Measurements from ENCODE around the gene EVA1C.
"Not testable (repeated sequence)": the region's sequence is repeated elsewhere in the genome, so short reads cannot be mapped to it uniquely, and the experiment has no call there.

EVA1C gene

DNA sequence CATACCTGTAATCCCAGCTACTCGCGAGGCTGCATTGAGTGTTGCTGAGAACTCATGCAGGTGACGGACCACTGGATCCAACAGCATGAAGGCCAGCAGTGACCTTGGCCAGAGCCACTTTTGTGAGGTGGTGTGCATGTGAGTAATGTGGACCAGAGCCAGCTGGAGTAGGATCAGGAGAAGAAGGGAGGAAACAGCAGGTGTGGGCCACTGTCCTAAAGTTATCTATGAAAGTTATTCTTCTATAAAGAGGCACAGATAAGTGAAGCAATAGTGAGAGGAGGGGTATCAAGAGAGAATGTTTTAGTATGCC lies 125.0 kb downstream of the EVA1C start:
- H3K9me3 ChIP-seq (ENCODE audit: insufficient read depth, low read length): no peaks in the 10 kb centered on the region
- no peak overlapping the region for H3K9ac ChIP-seq (ENCODE audit: insufficient read length, low read depth)
- no peaks in the 10 kb centered on the region for H3K36me3 ChIP-seq (ENCODE audit: insufficient read depth, insufficient read length, low read length)
- no peak for DNase-seq (ENCODE audit: low read depth, low spot score)
- no peak for TF ChIP-seq SUZ12 (IDR thresholded peaks at IDR 0.05; ENCODE audit: extremely low read depth, insufficient read depth, insufficient read length)
- no peak for TF ChIP-seq ZNF274 (IDR thresholded peaks at IDR 0.05; ENCODE audit: low read depth, low read length)
- TF ChIP-seq YY1 (IDR thresholded peaks at IDR 0.05; ENCODE audit: insufficient read depth, insufficient read length): no peak
- no peaks in the 10 kb centered on the region for H3K27me3 ChIP-seq (ENCODE audit: insufficient read depth, insufficient read length)
- H3K4me3 ChIP-seq (ENCODE audit: insufficient read length, low read depth): no peak overlapping the region
- no peaks in the 10 kb centered on the region for H3K4me1 ChIP-seq (ENCODE audit: insufficient read depth, insufficient read length)

GRCh38 chr21:32538147-32538792 lies 125.8 kb downstream of the EVA1C start:
- Histone ChIP-seq H3K4me3 (ENCODE audit: insufficient read length, low read depth) (no peak overlapping the region), H3K27me3 (ENCODE audit: insufficient read depth, insufficient read length) (no peaks in the 10 kb centered on the region)

GRCh38 chr21:32539378-32539777 lies 126.9 kb downstream of the EVA1C start:
- H3K9ac ChIP-seq (ENCODE audit: insufficient read length, low read depth): no peak overlapping the region
- H3K9me3 ChIP-seq (ENCODE audit: insufficient read depth, low read length): no peaks in the 10 kb centered on the region
- no peaks in the 10 kb centered on the region for H3K4me1 ChIP-seq (ENCODE audit: insufficient read depth, insufficient read length)
- DNase-seq (ENCODE audit: low read depth, low spot score): no peak
- no peak overlapping the region for H3K4me3 ChIP-seq (ENCODE audit: insufficient read length, low read depth)
- no peaks in the 10 kb centered on the region for H3K36me3 ChIP-seq (ENCODE audit: insufficient read depth, insufficient read length, low read length)
- no peaks in the 10 kb centered on the region for H3K27me3 ChIP-seq (ENCODE audit: insufficient read depth, insufficient read length)
- TF ChIP-seq YY1 (IDR thresholded peaks at IDR 0.05; ENCODE audit: insufficient read depth, insufficient read length): no peak
- TF ChIP-seq ZNF274 (IDR thresholded peaks at IDR 0.05; ENCODE audit: low read depth, low read length): no peak
- TF ChIP-seq SUZ12 (IDR thresholded peaks at IDR 0.05; ENCODE audit: extremely low read depth, insufficient read depth, insufficient read length): no peak

More at GRCh38 chr21:32538147-32538792, 125.8 kb downstream of the EVA1C start:
- Histone ChIP-seq H3K4me1 (ENCODE audit: insufficient read depth, insufficient read length) (no peaks in the 10 kb centered on the region), H3K9me3 (ENCODE audit: insufficient read depth, low read length) (no peaks in the 10 kb centered on the region), H3K9ac (ENCODE audit: insufficient read length, low read depth) (no peak overlapping the region), H3K36me3 (ENCODE audit: insufficient read depth, insufficient read length, low read length) (no peaks in the 10 kb centered on the region)
- TF ChIP-seq SUZ12 (IDR thresholded peaks at IDR 0.05; ENCODE audit: extremely low read depth, insufficient read depth, insufficient read length) (no peak), YY1 (IDR thresholded peaks at IDR 0.05; ENCODE audit: insufficient read depth, insufficient read length) (no peak), ZNF274 (IDR thresholded peaks at IDR 0.05; ENCODE audit: low read depth, low read length) (no peak)
- DNase-seq (ENCODE audit: low read depth, low spot score): peak; percentile 38

- H3K27me3 ChIP-seq (ENCODE audit: insufficient read depth, insufficient read length); H3K36me3 ChIP-seq (ENCODE audit: insufficient read depth, insufficient read length, low read length); H3K4me3 ChIP-seq (ENCODE audit: insufficient read length, low read depth); H3K9me3 ChIP-seq (ENCODE audit: insufficient read depth, low read length); H3K4me1 ChIP-seq (ENCODE audit: insufficient read depth, insufficient read length); DNase-seq (ENCODE audit: low read depth, low spot score); H3K9ac ChIP-seq (ENCODE audit: insufficient read length, low read depth): not testable (repeated sequence)
Observed at GRCh38 chr21:32543056-32543455, 130.6 kb downstream of the EVA1C start.

DNA sequence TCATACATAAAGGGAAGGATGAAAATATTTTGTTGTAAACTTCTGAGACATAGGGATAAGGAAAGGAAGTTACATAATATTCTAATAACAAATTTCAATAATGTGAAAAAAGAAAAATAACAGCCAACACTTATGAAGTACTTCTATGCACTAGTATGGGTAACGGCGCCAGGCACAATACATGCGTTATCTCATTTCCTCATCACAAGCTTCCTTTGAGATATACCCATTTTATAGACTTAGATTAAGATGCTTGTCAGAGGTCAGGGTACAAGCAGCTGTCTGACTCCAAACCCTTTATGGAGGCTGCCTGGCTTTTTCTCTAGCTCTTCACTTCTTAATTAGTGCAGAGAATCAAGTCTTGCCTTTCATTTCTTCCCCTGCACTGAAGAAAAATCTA lies 131.5 kb downstream of the EVA1C start:
- Histone ChIP-seq H3K4me3 (ENCODE audit: insufficient read length, low read depth) (no peak overlapping the region), H3K36me3 (ENCODE audit: insufficient read depth, insufficient read length, low read length) (no peaks in the 10 kb centered on the region), H3K9me3 (ENCODE audit: insufficient read depth, low read length) (no peaks in the 10 kb centered on the region), H3K27me3 (ENCODE audit: insufficient read depth, insufficient read length) (no peaks in the 10 kb centered on the region), H3K4me1 (ENCODE audit: insufficient read depth, insufficient read length) (no peaks in the 10 kb centered on the region), H3K9ac (ENCODE audit: insufficient read length, low read depth) (no peak overlapping the region)
- no peak for DNase-seq (ENCODE audit: low read depth, low spot score)
- TF ChIP-seq YY1 (IDR thresholded peaks at IDR 0.05; ENCODE audit: insufficient read depth, insufficient read length) (no peak), SUZ12 (IDR thresholded peaks at IDR 0.05; ENCODE audit: extremely low read depth, insufficient read depth, insufficient read length) (no peak), ZNF274 (IDR thresholded peaks at IDR 0.05; ENCODE audit: low read depth, low read length) (no peak)

DNA sequence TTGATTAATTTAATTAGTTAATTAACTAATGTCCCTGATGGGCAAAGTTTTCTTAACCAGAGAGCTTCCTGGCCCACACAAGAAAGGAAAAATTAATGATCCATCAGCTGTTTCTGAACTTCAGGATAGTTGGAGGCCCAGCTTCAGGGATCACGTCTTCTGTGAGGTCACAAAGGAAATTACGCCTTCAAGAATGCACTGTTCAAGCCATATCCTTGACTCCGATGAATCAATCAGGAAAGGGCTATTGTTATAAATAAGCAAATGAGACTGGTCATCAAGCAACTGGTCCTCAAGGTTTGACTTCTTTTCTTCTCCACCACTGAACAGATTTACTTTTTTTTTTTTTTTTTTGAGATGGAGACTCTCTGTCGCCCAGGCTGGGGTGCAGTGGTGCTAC lies 132.2 kb downstream of the EVA1C start:
- Histone ChIP-seq H3K4me3 (ENCODE audit: insufficient read length, low read depth) (no peak overlapping the region), H3K9me3 (ENCODE audit: insufficient read depth, low read length) (no peaks in the 10 kb centered on the region), H3K36me3 (ENCODE audit: insufficient read depth, insufficient read length, low read length) (no peaks in the 10 kb centered on the region), H3K27me3 (ENCODE audit: insufficient read depth, insufficient read length) (no peaks in the 10 kb centered on the region), H3K9ac (ENCODE audit: insufficient read length, low read depth) (no peak overlapping the region), H3K4me1 (ENCODE audit: insufficient read depth, insufficient read length) (no peaks in the 10 kb centered on the region)
- no peak for TF ChIP-seq YY1 (IDR thresholded peaks at IDR 0.05; ENCODE audit: insufficient read depth, insufficient read length)
- TF ChIP-seq ZNF274 (IDR thresholded peaks at IDR 0.05; ENCODE audit: low read depth, low read length): no peak
- TF ChIP-seq SUZ12 (IDR thresholded peaks at IDR 0.05; ENCODE audit: extremely low read depth, insufficient read depth, insufficient read length): no peak
- no peak for DNase-seq (ENCODE audit: low read depth, low spot score)

- TF ChIP-seq SUZ12 (IDR thresholded peaks at IDR 0.05; ENCODE audit: extremely low read depth, insufficient read depth, insufficient read length): no peak
- no peak for TF ChIP-seq YY1 (IDR thresholded peaks at IDR 0.05; ENCODE audit: insufficient read depth, insufficient read length)
- TF ChIP-seq ZNF274 (IDR thresholded peaks at IDR 0.05; ENCODE audit: low read depth, low read length): no peak
Observed at GRCh38 chr21:32545948-32546441, 133.5 kb downstream of the EVA1C start.

More at GRCh38 chr21:32545948-32546441, 133.5 kb downstream of the EVA1C start:
- Histone ChIP-seq H3K4me3 (ENCODE audit: insufficient read length, low read depth) (no peak overlapping the region), H3K4me1 (ENCODE audit: insufficient read depth, insufficient read length) (no peaks in the 10 kb centered on the region), H3K27me3 (ENCODE audit: insufficient read depth, insufficient read length) (no peaks in the 10 kb centered on the region), H3K9ac (ENCODE audit: insufficient read length, low read depth) (no peak overlapping the region), H3K9me3 (ENCODE audit: insufficient read depth, low read length) (no peaks in the 10 kb centered on the region), H3K36me3 (ENCODE audit: insufficient read depth, insufficient read length, low read length) (no peaks in the 10 kb centered on the region)
- DNase-seq (ENCODE audit: low read depth, low spot score): no peak
